Activated T-cell treated with anti-CD3 and anti-CD28 coated beads, Interleukin-2, amount 50 U/mL, for 4 hours (primary cell): ENCODE measurements around the gene NCF2. TPM values are rescaled to one million over a fixed set of nuclear protein-coding genes. Genes with fewer than 3 reads are reported as not detected.

ENCODE experiments used
- ATAC-seq, 2 donors: fragments of 200-7000 bp; cut with Tn5 transposase; one replicate each; pipeline ENCODE4 v1.10.0; 2021
- DNase-seq: peaks from one replicate; pipeline ENCODE4 v3.0.0-alpha.2; 2020
- H3K27me3 Mint-ChIP-seq: one replicate; pipeline ENCODE4 v1.8.0; 2021; ENCODE audit warnings: low read depth, mixed read lengths
- H3K36me3 Mint-ChIP-seq: one replicate; pipeline ENCODE4 v1.8.0; 2022; ENCODE audit warnings: mixed read lengths; ENCODE audit not compliant: insufficient read depth
- H3K4me1 Mint-ChIP-seq: one replicate; pipeline ENCODE4 v1.8.0; 2021; ENCODE audit warnings: low read depth, mixed read lengths
- H3K4me3 Mint-ChIP-seq: one replicate; pipeline ENCODE4 v1.8.0; 2021; ENCODE audit warnings: mild to moderate bottlenecking, moderate library complexity, mixed read lengths
- H3K9me3 Mint-ChIP-seq: one replicate; pipeline ENCODE4 v1.8.0; 2021; ENCODE audit warnings: mixed read lengths
- total RNA-seq, 3 donors: library from RNA; stranded (reverse); gene quantifications; one replicate each; pipeline ENCODE4 v1.2.1, GENCODE V29; 2021

NCF2 gene
- total RNA-seq, 3 donors from 2014 or later: 0.66 to 1.9 (median 0.89) TPM

DNA sequence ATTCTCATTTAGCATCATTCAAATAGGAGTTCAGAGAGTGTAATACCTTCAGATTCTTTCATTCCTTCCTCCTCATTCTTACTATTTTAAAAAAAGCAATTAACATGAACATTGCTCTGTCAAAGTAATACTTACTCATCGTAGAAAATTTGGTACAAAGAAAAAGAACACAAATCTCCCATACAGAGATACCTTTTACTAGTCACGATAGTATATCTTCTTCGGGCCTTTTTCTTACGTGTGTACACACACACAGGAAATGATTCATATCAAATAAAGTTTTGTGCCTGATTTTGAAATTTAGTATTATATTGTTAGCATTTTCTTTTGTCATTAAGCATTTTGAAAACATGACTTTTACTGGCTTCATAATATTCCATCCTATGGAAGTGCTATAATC is 52.9 kb downstream of the NCF2 start:
- Mint-ChIP-seq H3K4me3 (no peak overlapping the region), H3K27me3 (no peaks in the 10 kb centered on the region), H3K4me1 (peaks cover 4% of the 10 kb centered on the region), H3K36me3 (peaks cover 55% of the 10 kb centered on the region), H3K9me3 (no peaks in the 10 kb centered on the region)
- ATAC-seq (no peak), DNase-seq (no peak)

DNA sequence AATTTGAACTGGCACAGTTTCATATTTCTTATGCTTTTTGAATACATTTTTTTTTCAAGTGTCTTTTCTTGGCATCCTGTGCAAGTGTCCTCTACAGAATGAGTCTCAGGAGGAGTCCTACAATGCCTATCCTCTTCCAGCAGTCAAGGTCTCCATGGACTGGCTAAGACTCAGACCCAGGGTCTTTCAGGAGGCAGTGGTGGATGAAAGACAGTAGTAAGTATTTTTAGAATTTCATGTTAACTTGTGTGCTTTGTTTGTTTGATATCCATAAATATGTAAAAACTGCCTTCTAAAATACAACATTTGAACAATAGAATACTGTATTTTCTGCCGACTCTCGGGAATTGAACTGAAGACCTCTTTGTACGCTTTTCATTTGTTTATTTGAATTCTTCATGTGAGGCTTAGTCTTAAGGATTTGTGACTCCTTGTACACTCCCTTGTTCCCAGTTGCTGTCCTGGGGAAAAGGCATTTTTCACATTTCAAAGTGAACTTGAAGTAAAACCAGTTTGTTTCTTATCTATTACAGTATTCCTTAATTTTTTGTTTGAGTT is 56.6 kb downstream of the NCF2 start:
- DNase-seq (no peak), ATAC-seq (no peak)
- peaks cover 37% of the 10 kb centered on the region for H3K36me3 Mint-ChIP-seq
- H3K9me3 Mint-ChIP-seq: no peaks in the 10 kb centered on the region
- H3K27me3 Mint-ChIP-seq: no peaks in the 10 kb centered on the region
- no peak overlapping the region for H3K4me3 Mint-ChIP-seq
- H3K4me1 Mint-ChIP-seq: peaks cover 1% of the 10 kb centered on the region

DNA sequence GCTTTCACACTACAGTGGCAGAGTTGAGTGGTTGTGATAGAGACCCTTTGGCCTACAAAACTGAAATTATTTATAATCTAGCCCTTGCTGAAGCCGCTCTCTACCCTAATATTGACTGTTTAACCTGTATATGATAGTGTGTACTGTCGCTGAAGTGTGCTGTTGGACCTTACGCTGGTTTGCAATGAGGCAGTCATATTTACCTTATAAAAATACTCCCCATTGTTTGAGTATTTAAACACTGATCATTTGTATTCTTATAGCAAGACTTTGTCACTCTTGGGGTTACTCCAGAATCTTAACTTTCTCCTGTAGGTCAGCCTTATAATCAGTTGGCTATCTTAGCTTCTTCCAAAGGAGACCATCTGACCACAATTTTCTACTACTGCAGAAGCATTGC is 61.7 kb downstream of the NCF2 start:
- Mint-ChIP-seq H3K4me1 (no peaks in the 10 kb centered on the region), H3K4me3 (no peak overlapping the region), H3K27me3 (no peaks in the 10 kb centered on the region), H3K9me3 (no peaks in the 10 kb centered on the region), H3K36me3 (peaks cover 24% of the 10 kb centered on the region)
- DNase-seq (no peak), ATAC-seq (no peak)

- DNase-seq: no peak
- Mint-ChIP-seq H3K4me1 (peaks cover 3% of the 10 kb centered on the region), H3K27me3 (no peaks in the 10 kb centered on the region), H3K9me3 (no peaks in the 10 kb centered on the region), H3K4me3 (no peak overlapping the region), H3K36me3 (peaks cover 28% of the 10 kb centered on the region)
- ATAC-seq: no peak
Observed at GRCh38 chr1:183522104-183522503, 68.2 kb downstream of the NCF2 start.

DNA sequence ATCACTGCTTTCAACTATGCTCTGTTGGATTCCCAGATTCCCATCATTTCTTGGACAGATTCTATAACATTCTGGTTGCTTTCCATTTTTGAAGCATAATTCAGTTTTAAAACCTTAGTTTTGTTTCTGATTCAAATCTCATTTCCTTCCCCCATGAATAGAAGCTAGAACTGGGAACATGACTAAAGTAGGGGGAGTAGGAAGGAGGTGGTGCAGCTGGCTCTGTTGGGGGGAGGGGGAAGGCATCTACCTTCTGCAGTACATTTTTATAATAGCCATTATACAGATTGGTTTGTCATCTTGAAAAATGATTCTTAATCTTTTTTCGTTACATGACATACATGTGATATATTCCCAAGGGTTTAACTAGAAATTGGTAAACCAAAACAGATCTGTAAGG is 69.9 kb downstream of the NCF2 start:
- ATAC-seq: no peak
- Mint-ChIP-seq H3K9me3 (no peaks in the 10 kb centered on the region), H3K4me1 (peaks cover 3% of the 10 kb centered on the region), H3K4me3 (no peak overlapping the region), H3K36me3 (peaks cover 35% of the 10 kb centered on the region), H3K27me3 (no peaks in the 10 kb centered on the region)
- no peak for DNase-seq

DNA sequence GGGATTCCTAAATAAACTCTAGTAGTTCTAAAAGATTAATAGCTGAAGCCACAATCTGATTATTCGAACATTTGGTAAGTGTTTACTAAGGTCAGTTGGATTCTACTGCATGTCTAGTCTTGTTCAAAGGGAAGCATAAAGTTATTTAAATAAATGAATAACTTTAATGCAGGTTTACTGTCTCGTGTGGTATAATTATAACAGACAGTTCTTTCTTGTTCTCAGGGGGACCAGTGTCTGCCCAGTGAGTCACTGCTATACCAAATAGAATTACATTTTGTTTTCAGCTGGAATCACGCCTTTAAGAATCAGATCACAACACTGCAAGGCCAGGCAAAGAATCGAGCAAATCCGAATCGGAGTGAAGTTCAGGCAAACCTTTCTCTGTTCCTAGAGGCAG is 72.9 kb downstream of the NCF2 start:
- H3K9me3 Mint-ChIP-seq: no peaks in the 10 kb centered on the region
- H3K36me3 Mint-ChIP-seq: peaks cover 31% of the 10 kb centered on the region
- DNase-seq (no peak), ATAC-seq (no peak)
- H3K4me3 Mint-ChIP-seq: no peak overlapping the region
- H3K4me1 Mint-ChIP-seq: peaks cover 4% of the 10 kb centered on the region
- H3K27me3 Mint-ChIP-seq: no peaks in the 10 kb centered on the region

DNA sequence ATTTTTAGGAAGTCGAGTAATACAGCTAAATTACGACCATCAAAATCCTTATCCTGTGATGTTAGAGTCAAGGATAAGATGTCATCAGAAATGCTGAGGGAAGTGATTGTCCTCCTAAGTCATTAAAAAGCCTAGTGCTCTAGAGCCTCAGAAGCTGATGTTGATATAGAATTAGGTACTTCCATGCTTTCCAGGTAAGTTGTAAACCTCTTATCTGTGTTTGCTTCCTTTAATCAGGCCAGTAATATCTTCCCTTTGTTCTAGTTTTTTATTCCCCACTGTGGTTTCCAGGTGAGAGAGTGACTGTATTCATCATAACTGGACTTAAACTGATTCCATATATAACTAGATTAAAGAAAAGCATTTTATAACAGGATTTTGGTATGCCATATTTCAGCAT is 73.5 kb downstream of the NCF2 start:
- Mint-ChIP-seq H3K4me1 (peaks cover 10% of the 10 kb centered on the region), H3K4me3 (no peak overlapping the region), H3K36me3 (peaks cover 29% of the 10 kb centered on the region), H3K9me3 (no peaks in the 10 kb centered on the region), H3K27me3 (no peaks in the 10 kb centered on the region)
- no peak for DNase-seq
- no peak for ATAC-seq

DNA sequence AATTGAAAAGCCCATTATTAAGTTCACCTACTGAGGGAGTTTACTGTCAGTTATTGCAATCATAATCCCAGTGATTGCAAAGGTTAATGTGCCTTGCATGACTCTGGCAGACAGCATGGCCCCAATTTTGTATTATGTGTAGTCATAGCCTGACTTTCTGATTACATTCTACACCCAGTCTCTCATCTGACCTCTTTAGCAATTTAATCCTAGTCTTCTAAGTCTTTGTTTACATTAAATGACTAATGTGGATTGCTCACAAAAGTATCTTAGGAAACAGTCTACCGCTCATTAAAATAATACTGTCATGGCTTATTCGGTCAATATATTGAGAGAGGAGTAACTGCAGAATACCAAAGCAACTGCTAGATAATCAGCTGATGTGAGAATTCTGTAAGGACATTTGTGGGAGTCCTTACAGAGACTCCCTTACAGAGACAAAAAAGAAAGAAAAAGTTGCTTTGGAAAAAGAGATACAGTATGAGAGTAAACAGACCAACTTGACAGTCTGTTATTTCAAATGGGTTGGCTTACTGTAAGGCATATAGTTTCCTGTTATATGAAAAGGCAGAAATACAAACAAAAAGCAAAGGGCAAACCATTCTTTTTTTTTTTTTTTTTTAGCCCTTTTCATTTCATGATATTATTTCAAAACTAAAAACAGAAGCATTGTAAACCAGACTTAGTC is 75.1 kb downstream of the NCF2 start:
- H3K4me1 Mint-ChIP-seq: peaks cover 15% of the 10 kb centered on the region
- ATAC-seq: no peak
- DNase-seq: no peak

GRCh38 chr1:183514235-183514634 is 76.0 kb downstream of the NCF2 start:
- no peak for ATAC-seq
- DNase-seq: no peak
- Mint-ChIP-seq H3K36me3 (peaks cover 20% of the 10 kb centered on the region), H3K27me3 (no peaks in the 10 kb centered on the region), H3K9me3 (no peaks in the 10 kb centered on the region), H3K4me3 (no peak overlapping the region), H3K4me1 (peaks cover 15% of the 10 kb centered on the region)

More for the DNA sequence above, 75.1 kb downstream of the NCF2 start:
- Mint-ChIP-seq H3K36me3 (peaks cover 20% of the 10 kb centered on the region), H3K4me3 (no peak overlapping the region), H3K9me3 (no peaks in the 10 kb centered on the region), H3K27me3 (no peaks in the 10 kb centered on the region)

- peaks cover 17% of the 10 kb centered on the region for H3K4me1 Mint-ChIP-seq
- H3K9me3 Mint-ChIP-seq: no peaks in the 10 kb centered on the region
- DNase-seq (no peak), ATAC-seq (no peak)
- H3K4me3 Mint-ChIP-seq: no peak overlapping the region
- H3K27me3 Mint-ChIP-seq: no peaks in the 10 kb centered on the region
- H3K36me3 Mint-ChIP-seq: peaks cover 14% of the 10 kb centered on the region
Observed at GRCh38 chr1:183512450-183512849, 77.8 kb downstream of the NCF2 start.

DNA sequence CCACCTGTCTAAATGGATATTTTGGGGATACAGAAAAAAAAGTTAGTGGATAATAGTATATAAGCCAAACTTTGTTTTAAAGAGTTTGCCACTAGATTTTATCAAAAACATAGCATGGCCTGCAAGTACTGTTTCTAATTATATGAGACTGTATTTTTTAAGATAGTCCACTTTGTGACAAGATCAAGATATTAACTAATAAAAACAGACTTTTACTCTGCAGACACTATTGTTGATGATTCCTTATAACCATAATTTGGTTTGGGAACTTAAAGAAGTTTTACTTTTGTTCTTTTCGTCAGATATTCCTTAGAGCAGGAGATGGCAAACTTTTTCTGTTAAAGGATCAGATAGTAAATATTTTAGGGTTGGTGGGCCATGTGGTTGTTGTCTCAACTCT is 81.6 kb downstream of the NCF2 start:
- H3K9me3 Mint-ChIP-seq: no peaks in the 10 kb centered on the region
- H3K27me3 Mint-ChIP-seq: no peaks in the 10 kb centered on the region
- ATAC-seq (no peak), DNase-seq (no peak)
- H3K36me3 Mint-ChIP-seq: peaks cover 4% of the 10 kb centered on the region
- H3K4me1 Mint-ChIP-seq: peaks cover 19% of the 10 kb centered on the region
- no peak overlapping the region for H3K4me3 Mint-ChIP-seq

DNA sequence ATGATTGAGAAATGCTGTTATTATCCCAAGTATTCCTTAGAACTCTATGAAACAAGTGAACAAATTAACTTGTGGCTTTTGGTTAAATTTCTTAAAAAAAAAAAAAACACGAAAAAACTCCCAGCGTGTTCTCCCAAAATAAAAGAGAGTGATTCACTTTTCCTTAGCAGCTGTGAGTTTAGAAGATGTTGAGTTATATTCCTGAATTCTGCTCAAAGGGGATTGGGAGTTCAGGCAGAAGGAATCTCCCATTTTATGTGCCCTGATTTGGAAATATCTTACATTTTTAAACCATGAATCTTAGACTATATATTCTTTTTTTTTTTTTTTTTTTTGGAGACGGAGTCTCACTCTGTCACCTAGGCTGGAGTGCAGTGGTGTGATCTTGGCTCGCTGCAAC is 83.7 kb downstream of the NCF2 start:
- ATAC-seq (no peak), DNase-seq (no peak)
- H3K4me1 Mint-ChIP-seq: peaks cover 26% of the 10 kb centered on the region
- H3K36me3 Mint-ChIP-seq: peaks cover 4% of the 10 kb centered on the region
- no peaks in the 10 kb centered on the region for H3K9me3 Mint-ChIP-seq
- no peaks in the 10 kb centered on the region for H3K27me3 Mint-ChIP-seq
- H3K4me3 Mint-ChIP-seq: no peak overlapping the region

Other genes starting within 250 kb of the NCF2 start
- not detected for gene NMNAT2, start 172.1 kb downstream of the NCF2 start, total RNA-seq
- gene SMG7, start 118.0 kb downstream of the NCF2 start, total RNA-seq: 10 to 100 TPM; 69.0 to 74.3 (median 70.3) TPM
- 100 to 1,000 TPM in 2 of 3 donors, 10 to 100 TPM in 1; 98.1 to 107 (median 100) TPM for gene ARPC5, start 45.3 kb upstream of the NCF2 start, total RNA-seq
- gene APOBEC4, start 62.9 kb upstream of the NCF2 start, total RNA-seq: not detected
- gene RGL1, start 214.7 kb upstream of the NCF2 start, total RNA-seq: under 1 TPM; 0.58 to 0.92 (median 0.68) TPM